Gastroesophageal sphincter (tissue), 4 donors: ENCODE measurements around the gene ITGB8. TPM values are rescaled to one million over a fixed set of nuclear protein-coding genes. Genes with fewer than 3 reads are reported as not detected.

ENCODE experiments used
- ATAC-seq: fragments of 150-250 bp; one replicate; pipeline ENCODE4 v1.9.1; 2016; ENCODE audit warnings: mild to moderate bottlenecking, moderate library complexity
- H3K27ac ChIP-seq, 4 donors: fragments of 200-600 bp; sonication (generic) in 3 of 4; 1 replicate in 3 of 4; 2 replicates in 1 of 4; pipeline ENCODE4 v1.5.1; 2016 to 2019
- H3K27me3 ChIP-seq: fragments of 200-600 bp; sonication (generic); one replicate; pipeline ENCODE4 v1.5.1; 2019
- H3K36me3 ChIP-seq, 2 donors: fragments of 200-600 bp; sonication (generic); one replicate each; pipeline ENCODE4 v1.5.1; 2019; ENCODE audit warnings: control low read depth in 1 of 2
- H3K4me1 ChIP-seq, 3 donors: fragments of 200-600 bp; sonication (generic); 1 replicate in 2 of 3; 2 replicates in 1 of 3; pipeline ENCODE4 v1.5.1; 2016 to 2019; ENCODE audit warnings: control low read depth in 2 of 3
- H3K4me3 ChIP-seq, 2 donors: fragments of 200-600 bp; sonication (generic); one replicate each; pipeline ENCODE4 v1.5.1; 2019; ENCODE audit warnings: mild to moderate bottlenecking in 1 of 2, moderate library complexity in 1 of 2
- H3K9me3 ChIP-seq, 3 donors: fragments of 200-600 bp; sonication (generic); one replicate each; pipeline ENCODE4 v1.5.1; 2017 to 2019; ENCODE audit warnings: control low read depth in 2 of 3
- CTCF ChIP-seq, 4 experiments: fragments of 200-600 bp in 2 of 4; fragments of 450-650 bp in 2 of 4; sonication (generic) in 1 of 4; IDR thresholded peaks; one replicate each; pipeline ENCODE4 v1.5.1; 2017 to 2019; ENCODE audit warnings: antibody characterized with exemption in 4 of 4, mild to moderate bottlenecking in 2 of 4, moderate library complexity in 2 of 4
- EP300 ChIP-seq: sonication (generic); formaldehyde crosslinking; IDR thresholded peaks from one replicate; pipeline ENCODE4 v1.6.1; 2017; ENCODE audit warnings: antibody characterized with exemption, mild to moderate bottlenecking
- POLR2A ChIP-seq, 2 donors: fragments of 450-650 bp; IDR thresholded peaks; one replicate each; pipeline ENCODE4 v1.6.1; 2017; ENCODE audit warnings: antibody characterized with exemption in 2 of 2, mild to moderate bottlenecking in 2 of 2, moderate library complexity in 1 of 2
- POLR2AphosphoS5 ChIP-seq: sonication (generic); formaldehyde crosslinking; IDR thresholded peaks from one replicate; pipeline ENCODE4 v1.6.1; 2017; ENCODE audit warnings: antibody characterized with exemption
- WGBS, 2 donors: methylation state at CpG; one replicate each; pipeline ENCODE4 v1.1.5; 2018; ENCODE audit warnings: low coverage in 1 of 2; 5-methylcytosine and 5-hydroxymethylcytosine counted together
- total RNA-seq, 4 donors: library from RNA; depleted of rRNA; stranded (reverse); fragments of >200 nt; gene quantifications; one replicate each; pipeline ENCODE4 v1.1.0, GENCODE V29; 2016

The ITGB8 gene
- total RNA-seq, 4 donors from 2014 or later, result 16.2 to 34.2 (median 27.1) TPM

DNA sequence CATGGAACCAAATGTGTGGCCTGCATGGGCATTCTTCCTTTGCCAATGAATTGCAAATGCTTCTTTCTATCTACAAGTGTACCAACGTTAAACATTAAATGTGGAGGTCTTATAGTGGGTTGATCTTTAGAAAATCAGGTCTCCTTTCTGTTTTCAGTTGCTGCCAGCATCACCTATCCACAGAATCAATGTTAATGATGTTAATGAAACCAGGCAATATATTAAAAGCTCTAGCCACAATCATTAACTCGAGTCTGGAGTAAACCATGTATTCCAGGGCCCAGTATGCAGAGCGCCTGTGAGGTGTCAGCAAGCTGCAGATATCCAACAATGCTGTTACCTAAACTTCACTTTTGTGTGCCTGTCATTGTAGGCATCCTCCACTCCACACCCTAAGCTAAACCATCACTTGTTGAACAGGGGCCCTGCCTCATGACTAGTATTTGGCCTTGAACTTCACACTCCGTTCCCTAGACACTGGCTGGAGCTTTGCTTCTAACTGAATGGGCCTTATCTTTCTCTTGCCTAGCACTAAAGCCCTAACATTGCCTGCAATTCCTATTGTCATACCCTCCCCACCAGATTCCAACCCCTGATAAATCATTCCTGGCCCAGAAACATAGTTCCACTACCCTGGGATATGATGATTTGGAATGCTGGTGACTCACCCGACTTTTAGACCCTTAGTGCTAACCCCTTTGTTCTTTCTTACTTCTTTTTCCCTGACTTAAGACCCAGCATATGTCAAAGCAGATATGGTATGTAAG, 24.3 kb upstream of the ITGB8 start:
- no peak for ATAC-seq
- no peak overlapping the region for H3K4me3 ChIP-seq
- no peaks in the 10 kb centered on the region for H3K4me1 ChIP-seq
- H3K27me3 ChIP-seq, result no peaks in the 10 kb centered on the region
- no peaks in the 10 kb centered on the region for H3K9me3 ChIP-seq
- no peaks in the 10 kb centered on the region for H3K36me3 ChIP-seq
- 79 to 85% methylated on average over 4 to 5 of the region's 5 CpGs for WGBS, 2 donors
- TF ChIP-seq CTCF (IDR thresholded peaks at IDR 0.05) (no peak), EP300 (no peak), POLR2A (IDR thresholded peaks at IDR 0.05) (no peak), POLR2AphosphoS5 (no peak)
- H3K27ac ChIP-seq, result no peak overlapping the region

GRCh38 chr7:20307119-20307518, 23.6 kb upstream of the ITGB8 start:
- no peak overlapping the region for H3K27ac ChIP-seq

DNA sequence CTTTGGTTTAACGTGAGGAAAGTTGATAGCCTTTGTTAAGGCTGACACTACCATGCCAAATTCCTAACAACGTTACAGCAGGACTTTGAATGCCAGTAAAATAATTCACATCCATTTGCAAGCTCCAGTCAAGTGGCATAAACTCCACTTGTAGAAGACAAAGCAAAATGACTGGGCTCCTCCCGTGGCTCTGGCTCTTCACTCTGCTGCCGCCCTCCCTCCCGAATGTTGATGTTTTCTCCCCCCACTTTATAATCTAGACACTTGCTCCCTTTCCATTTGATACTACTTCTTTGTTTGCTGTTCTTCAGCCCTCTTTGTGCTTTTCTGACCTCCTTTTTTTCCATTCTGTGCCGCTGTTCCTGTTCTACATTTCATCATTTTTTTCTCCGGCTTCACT, 22.8 kb upstream of the ITGB8 start:
- no peaks in the 10 kb centered on the region for H3K27me3 ChIP-seq
- no peaks in the 10 kb centered on the region for H3K36me3 ChIP-seq
- no peak for TF ChIP-seq EP300
- no peak for TF ChIP-seq CTCF (IDR thresholded peaks at IDR 0.05)
- no peak for TF ChIP-seq POLR2A (IDR thresholded peaks at IDR 0.05)
- no peak for TF ChIP-seq POLR2AphosphoS5
- 28 to 52% methylated on average over 5 to 7 of the region's 7 CpGs for WGBS, 2 donors
- H3K9me3 ChIP-seq, result no peaks in the 10 kb centered on the region
- H3K4me3 ChIP-seq, result no peak overlapping the region
- no peak overlapping the region for H3K27ac ChIP-seq
- H3K4me1 ChIP-seq, result no peaks in the 10 kb centered on the region
- no peak for ATAC-seq

More at GRCh38 chr7:20307119-20307518, 23.6 kb upstream of the ITGB8 start:
- no peak for TF ChIP-seq CTCF (IDR thresholded peaks at IDR 0.05)
- TF ChIP-seq POLR2A (IDR thresholded peaks at IDR 0.05), result no peak
- no peaks in the 10 kb centered on the region for H3K4me1 ChIP-seq
- no peaks in the 10 kb centered on the region for H3K36me3 ChIP-seq
- H3K4me3 ChIP-seq, result no peak overlapping the region
- H3K9me3 ChIP-seq, result no peaks in the 10 kb centered on the region
- ATAC-seq, result no peak
- 16 to 34% methylated on average over 2 of the region's 2 CpGs for WGBS, 2 donors
- H3K27me3 ChIP-seq, result no peaks in the 10 kb centered on the region

DNA sequence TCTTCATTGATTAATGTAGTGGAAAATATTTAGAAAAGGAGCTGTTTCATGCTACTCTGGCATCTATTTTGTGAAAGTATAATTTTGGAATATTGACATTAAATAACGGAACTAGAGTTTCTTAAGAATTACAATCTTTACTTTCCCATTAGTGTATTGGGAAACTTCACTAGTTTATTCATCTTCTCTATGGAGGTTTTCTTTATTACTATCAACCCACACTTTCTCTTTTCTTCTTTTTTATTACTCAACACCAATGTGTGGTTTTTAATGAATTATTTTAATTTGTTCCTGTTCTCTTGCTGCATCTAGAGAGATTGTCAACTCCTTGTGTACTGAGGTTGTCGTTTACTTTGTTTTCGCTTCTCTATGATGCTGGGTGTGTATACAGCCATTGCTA, 20.4 kb upstream of the ITGB8 start:
- no peaks in the 10 kb centered on the region for H3K36me3 ChIP-seq
- no peaks in the 10 kb centered on the region for H3K4me1 ChIP-seq

More for the DNA sequence above, 20.4 kb upstream of the ITGB8 start:
- Histone ChIP-seq H3K27me3 (no peaks in the 10 kb centered on the region), H3K9me3 (no peaks in the 10 kb centered on the region), H3K27ac (no peak overlapping the region), H3K4me3 (no peak overlapping the region)
- ATAC-seq, result no peak
- WGBS, 2 donors, result 84 to 96% methylated on average over 3 of the region's 3 CpGs
- TF ChIP-seq POLR2A (IDR thresholded peaks at IDR 0.05) (no peak), POLR2AphosphoS5 (no peak), CTCF (IDR thresholded peaks at IDR 0.05) (no peak), EP300 (no peak)
